ENCODE measurements around the gene PAPPA2.

DNA sequence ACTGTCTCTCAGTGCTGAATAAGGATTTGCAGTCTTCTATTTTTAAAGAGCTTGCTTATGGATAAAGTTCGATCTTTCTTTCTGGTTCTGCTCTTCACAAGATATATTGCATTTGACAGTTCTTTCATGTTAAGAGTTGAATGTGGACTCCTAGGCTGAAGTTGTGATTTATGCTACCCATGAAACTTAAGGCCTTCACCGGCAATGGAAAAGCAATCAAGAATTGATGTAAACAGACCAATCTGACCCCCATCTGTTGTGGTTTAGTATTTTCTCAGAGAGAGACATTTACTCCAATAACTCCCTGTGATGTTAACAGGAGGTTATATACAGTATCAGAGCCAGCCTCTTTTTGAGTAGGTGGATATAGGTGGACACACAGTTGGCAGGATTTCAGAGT lies 165.8 kb downstream of the PAPPA2 start:
- TF ChIP-seq, protein P1, sequence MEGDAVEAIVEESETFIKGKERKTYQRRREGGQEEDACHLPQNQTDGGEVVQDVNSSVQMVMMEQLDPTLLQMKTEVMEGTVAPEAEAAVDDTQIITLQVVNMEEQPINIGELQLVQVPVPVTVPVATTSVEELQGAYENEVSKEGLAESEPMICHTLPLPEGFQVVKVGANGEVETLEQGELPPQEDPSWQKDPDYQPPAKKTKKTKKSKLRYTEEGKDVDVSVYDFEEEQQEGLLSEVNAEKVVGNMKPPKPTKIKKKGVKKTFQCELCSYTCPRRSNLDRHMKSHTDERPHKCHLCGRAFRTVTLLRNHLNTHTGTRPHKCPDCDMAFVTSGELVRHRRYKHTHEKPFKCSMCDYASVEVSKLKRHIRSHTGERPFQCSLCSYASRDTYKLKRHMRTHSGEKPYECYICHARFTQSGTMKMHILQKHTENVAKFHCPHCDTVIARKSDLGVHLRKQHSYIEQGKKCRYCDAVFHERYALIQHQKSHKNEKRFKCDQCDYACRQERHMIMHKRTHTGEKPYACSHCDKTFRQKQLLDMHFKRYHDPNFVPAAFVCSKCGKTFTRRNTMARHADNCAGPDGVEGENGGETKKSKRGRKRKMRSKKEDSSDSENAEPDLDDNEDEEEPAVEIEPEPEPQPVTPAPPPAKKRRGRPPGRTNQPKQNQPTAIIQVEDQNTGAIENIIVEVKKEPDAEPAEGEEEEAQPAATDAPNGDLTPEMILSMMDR (conservative IDR thresholded peaks at IDR 0.05; ENCODE audit: low read depth, low read length), result no peak
- no peak for TF ChIP-seq EZH2 (IDR thresholded peaks at IDR 0.05; ENCODE audit: borderline replicate concordance, low read depth, low read length, poor library complexity, severe bottlenecking)
